Measurements from ENCODE around the gene TNP1.

Gene TNP1

DNA sequence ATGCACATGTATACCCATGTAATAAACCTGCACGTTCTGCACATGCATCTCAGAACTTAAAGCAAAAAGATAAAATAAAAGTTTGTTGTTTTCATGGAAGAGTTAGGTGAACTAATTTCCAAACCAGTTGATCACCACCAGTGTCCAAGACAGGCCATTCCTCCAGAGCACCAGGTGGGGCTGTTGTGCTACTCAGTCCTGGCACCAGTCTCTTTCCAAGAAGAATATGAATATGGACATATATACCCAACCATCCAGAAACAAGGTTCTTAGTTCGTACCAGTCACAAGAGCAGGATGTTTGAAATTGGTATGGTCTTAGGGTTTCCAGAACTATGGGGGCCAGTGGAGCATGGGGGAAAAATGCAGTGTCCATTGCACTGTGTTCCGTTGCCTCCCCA is 17.2 kb upstream of the TNP1 start:
- no peak overlapping the region for H3K4me3 ChIP-seq (ENCODE audit: low read depth in 1 of 2, low read length in 1 of 2)
- H3K27ac ChIP-seq = no peak overlapping the region
- no peaks in the 10 kb centered on the region for H3K36me3 ChIP-seq
- H3K27me3 ChIP-seq = no peaks in the 10 kb centered on the region
- no peaks in the 10 kb centered on the region for H3K4me1 ChIP-seq (ENCODE audit: control insufficient read depth in 1 of 2, insufficient read depth in 1 of 2, low read depth in 1 of 2, low read length in 1 of 2)
- TF ChIP-seq, protein P1, sequence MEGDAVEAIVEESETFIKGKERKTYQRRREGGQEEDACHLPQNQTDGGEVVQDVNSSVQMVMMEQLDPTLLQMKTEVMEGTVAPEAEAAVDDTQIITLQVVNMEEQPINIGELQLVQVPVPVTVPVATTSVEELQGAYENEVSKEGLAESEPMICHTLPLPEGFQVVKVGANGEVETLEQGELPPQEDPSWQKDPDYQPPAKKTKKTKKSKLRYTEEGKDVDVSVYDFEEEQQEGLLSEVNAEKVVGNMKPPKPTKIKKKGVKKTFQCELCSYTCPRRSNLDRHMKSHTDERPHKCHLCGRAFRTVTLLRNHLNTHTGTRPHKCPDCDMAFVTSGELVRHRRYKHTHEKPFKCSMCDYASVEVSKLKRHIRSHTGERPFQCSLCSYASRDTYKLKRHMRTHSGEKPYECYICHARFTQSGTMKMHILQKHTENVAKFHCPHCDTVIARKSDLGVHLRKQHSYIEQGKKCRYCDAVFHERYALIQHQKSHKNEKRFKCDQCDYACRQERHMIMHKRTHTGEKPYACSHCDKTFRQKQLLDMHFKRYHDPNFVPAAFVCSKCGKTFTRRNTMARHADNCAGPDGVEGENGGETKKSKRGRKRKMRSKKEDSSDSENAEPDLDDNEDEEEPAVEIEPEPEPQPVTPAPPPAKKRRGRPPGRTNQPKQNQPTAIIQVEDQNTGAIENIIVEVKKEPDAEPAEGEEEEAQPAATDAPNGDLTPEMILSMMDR (IDR thresholded peaks at IDR 0.05) = no peak
- H3K9me3 ChIP-seq = no peaks in the 10 kb centered on the region

DNA sequence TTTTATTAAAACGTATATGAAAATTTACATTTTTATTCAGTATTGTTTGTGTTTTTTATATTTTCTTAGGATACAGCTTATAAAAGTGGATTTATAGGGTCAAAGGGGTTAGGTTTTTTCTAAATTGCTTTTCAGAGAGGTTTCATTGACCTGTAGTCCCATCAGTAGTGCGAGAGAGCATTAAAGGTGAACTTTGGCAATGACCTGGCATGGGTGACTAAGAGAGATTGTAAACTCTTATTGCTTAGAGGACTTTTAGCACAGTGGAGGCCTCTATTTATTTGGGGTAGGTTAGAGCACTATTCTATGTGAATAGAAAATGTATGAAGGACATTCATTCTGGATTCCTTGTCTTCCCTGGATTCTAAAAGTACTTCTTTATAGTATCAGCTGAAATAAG is 16.0 kb upstream of the TNP1 start:
- TF ChIP-seq, protein P1 (IDR thresholded peaks at IDR 0.05) = no peak
- H3K4me1 ChIP-seq (ENCODE audit: control insufficient read depth in 1 of 2, insufficient read depth in 1 of 2, low read depth in 1 of 2, low read length in 1 of 2) = no peaks in the 10 kb centered on the region
- H3K4me3 ChIP-seq (ENCODE audit: low read depth in 1 of 2, low read length in 1 of 2) = no peak overlapping the region
- H3K27ac ChIP-seq = no peak overlapping the region
- H3K36me3 ChIP-seq = no peaks in the 10 kb centered on the region
- no peaks in the 10 kb centered on the region for H3K9me3 ChIP-seq
- H3K27me3 ChIP-seq = no peaks in the 10 kb centered on the region

DNA sequence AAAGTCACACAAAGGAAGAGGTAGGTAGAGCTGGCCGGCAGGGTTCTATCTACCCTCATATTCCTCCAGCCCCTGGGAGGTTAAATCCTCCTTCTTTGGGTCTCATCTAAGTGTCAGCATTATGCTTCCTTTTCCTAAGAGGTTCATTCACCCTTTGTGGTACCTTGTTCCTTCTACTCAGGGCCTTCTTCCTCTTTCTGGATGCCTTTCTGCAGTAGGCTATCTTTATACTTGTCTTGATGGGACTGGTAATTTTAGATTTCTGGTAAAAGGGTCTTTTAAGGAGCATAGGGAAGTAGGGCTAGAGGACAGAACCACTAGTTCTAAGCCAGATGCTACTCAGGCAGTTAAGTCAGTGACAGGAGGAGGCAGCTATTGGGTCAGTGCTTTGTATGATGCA is 13.7 kb upstream of the TNP1 start:
- TF ChIP-seq, protein P1 (IDR thresholded peaks at IDR 0.05) = no peak
- Histone ChIP-seq H3K4me1 (ENCODE audit: control insufficient read depth in 1 of 2, insufficient read depth in 1 of 2, low read depth in 1 of 2, low read length in 1 of 2) (no peaks in the 10 kb centered on the region), H3K36me3 (no peaks in the 10 kb centered on the region)

DNA sequence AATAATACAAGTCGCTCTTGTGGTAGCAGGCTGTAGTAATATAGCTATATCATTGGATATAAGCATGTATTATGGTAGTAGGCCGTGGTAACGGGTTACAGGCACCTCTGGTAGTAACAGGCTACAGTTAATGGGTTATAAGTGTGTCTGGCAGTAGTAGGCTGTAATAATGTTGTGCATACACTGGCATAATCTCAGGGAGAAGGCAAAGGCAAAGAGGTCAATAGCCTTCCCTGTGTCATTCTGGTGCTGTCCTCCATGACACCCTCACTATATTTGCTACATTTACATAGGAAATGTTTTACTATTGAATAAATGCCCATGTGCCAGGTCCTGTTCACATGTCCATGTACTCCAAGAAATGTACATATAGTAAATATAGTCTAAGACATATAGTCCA is 12.8 kb upstream of the TNP1 start:
- H3K4me1 ChIP-seq (ENCODE audit: control insufficient read depth in 1 of 2, insufficient read depth in 1 of 2, low read depth in 1 of 2, low read length in 1 of 2) = no peaks in the 10 kb centered on the region
- no peak overlapping the region for H3K4me3 ChIP-seq (ENCODE audit: low read depth in 1 of 2, low read length in 1 of 2)
- H3K27me3 ChIP-seq = no peaks in the 10 kb centered on the region
- TF ChIP-seq, protein P1 (IDR thresholded peaks at IDR 0.05) = no peak
- no peak overlapping the region for H3K27ac ChIP-seq
- no peaks in the 10 kb centered on the region for H3K9me3 ChIP-seq
- no peaks in the 10 kb centered on the region for H3K36me3 ChIP-seq

More for the DNA sequence above, 13.7 kb upstream of the TNP1 start:
- no peaks in the 10 kb centered on the region for H3K27me3 ChIP-seq
- H3K9me3 ChIP-seq = no peaks in the 10 kb centered on the region
- H3K4me3 ChIP-seq (ENCODE audit: low read depth in 1 of 2, low read length in 1 of 2) = no peak overlapping the region
- no peak overlapping the region for H3K27ac ChIP-seq

DNA sequence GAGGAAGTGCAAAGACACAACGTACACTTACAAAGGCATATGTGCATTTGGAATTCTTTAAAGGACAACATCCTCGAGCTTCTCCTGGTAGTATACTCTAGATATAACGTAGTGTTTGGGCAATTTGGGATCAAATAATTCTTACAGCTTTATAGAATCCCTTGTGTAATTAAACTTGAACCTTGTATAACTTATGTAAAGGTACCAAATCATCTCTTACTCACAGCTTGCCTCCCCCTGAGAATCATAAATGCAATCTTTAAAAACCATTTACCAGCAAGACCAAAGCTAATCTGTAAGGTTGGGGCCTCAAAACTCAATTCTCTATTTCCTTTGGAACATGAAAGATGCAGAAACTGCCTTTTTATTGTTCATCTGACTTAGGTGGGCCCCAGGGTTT is 12.2 kb upstream of the TNP1 start:
- Histone ChIP-seq H3K9me3 (no peaks in the 10 kb centered on the region), H3K4me1 (ENCODE audit: control insufficient read depth in 1 of 2, insufficient read depth in 1 of 2, low read depth in 1 of 2, low read length in 1 of 2) (no peaks in the 10 kb centered on the region), H3K36me3 (no peaks in the 10 kb centered on the region), H3K27me3 (no peaks in the 10 kb centered on the region), H3K27ac (no peak overlapping the region), H3K4me3 (ENCODE audit: low read depth in 1 of 2, low read length in 1 of 2) (no peak overlapping the region)
- TF ChIP-seq, protein P1 (IDR thresholded peaks at IDR 0.05) = no peak

DNA sequence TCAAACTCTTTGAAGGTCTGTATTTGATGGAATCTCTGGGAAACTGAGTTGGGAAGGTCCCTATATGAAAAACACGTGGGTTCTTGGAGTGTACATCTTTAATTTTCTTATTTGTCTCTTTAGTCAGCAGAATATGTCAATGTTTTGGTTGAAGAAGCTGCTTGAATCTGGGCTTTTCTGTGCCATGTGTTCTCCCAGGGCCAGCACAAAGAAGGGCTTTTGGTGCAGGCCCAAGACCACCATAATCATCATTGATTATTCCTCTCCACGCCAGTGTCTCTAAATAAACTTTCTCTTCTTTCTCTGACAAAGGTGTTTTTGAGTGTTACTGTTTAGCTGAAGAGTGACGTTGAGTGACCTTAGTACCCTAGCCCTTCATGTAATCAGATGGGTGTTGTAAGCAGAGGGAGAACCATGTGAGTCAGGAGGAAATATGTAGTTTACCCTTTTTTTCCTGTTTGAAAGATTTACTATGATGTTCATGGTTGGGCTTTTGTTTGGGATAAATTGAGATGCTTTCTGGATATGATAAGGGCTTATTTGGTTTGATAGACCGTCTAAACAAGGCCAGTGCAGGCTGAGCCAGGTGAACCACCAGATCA is 11.6 kb upstream of the TNP1 start:
- H3K27me3 ChIP-seq = no peaks in the 10 kb centered on the region
- H3K27ac ChIP-seq = no peak overlapping the region
- TF ChIP-seq, protein P1 (IDR thresholded peaks at IDR 0.05) = no peak
- no peaks in the 10 kb centered on the region for H3K9me3 ChIP-seq
- H3K4me1 ChIP-seq (ENCODE audit: control insufficient read depth in 1 of 2, insufficient read depth in 1 of 2, low read depth in 1 of 2, low read length in 1 of 2) = no peaks in the 10 kb centered on the region
- H3K4me3 ChIP-seq (ENCODE audit: low read depth in 1 of 2, low read length in 1 of 2) = no peak overlapping the region
- no peaks in the 10 kb centered on the region for H3K36me3 ChIP-seq

All from neutrophil (primary cell).